ENCODE measurements around the gene RTTN.
"Not testable (repeated sequence)": the region's sequence is repeated elsewhere in the genome, so short reads cannot be mapped to it uniquely, and the experiment has no call there.

Gene RTTN

DNA sequence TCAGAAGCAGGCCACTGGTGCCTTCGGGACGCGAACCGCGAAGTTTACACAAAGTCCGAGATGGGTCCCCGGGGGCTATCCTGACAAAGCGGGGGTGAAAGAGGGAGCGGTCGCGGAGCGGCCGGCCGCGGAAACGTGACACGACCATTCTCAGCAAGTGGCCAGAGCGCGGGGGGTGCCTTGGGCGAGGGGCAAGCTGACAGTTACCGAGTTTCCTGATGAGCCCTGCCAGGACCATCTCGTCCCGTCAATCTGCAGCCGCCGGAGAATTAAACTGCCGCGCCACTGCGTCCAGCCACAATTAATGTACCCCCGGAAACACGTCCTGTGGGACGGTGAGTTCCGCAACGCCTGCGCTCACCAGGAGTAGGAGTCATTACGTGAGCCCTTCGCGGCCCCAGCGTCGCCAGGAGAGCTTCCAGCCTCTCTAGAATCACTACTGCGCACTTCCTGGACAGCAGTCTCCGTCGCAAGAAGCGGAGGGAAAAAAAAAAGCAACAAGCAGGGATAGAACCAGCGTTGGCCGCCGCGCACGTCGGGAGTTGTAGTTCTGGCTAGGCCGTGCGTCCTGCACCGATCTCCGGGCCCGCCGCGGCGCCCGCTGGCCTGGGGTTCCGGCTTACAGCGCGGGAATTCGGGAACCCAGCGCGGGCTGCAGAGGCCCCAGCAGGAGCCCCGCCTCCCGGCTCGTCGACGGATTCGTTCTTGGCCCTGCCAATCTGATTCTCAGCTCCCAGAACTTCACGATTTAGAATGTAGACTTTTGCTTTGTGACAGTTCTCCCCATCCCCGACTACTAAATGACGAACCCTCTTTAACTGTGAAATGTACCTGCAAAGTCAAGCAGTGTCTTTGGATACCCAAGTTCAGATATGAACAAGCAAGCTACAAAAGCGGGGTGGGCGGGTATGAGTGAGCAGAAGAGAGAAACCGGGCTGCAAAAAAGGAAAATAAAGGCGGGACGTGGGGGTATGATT lies at the start of gene RTTN:
RTTN (minus strand) TSS at position 267 of the 977 bp plus-strand sequence; CDS start at position 238, 29 bp downstream.
- peak; percentile 92 for DNase-seq

DNA sequence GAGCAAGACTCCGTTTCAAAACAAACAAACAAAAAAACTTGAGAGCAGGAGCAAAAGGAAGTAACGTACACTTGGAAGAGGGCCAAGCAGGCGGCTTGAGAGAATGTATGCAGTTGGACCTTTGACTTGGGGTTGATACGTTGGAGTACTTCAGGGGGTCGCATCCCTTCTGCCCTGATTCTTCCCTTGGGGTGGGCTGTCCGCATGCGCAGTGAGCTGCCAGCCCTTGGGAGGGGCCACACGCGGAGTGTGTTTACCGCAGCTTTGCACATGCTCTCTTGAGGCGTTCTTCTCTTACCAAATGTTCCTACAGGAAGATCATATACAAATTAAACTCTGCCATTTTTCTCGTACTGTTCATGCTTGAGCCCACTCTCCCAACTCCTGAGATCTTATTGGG lies 45.3 kb upstream of the RTTN start:
- DNase-seq: no peak

GRCh38 chr18:70249861-70250260 lies 44.4 kb upstream of the RTTN start:
- not testable (repeated sequence) for DNase-seq

DNA sequence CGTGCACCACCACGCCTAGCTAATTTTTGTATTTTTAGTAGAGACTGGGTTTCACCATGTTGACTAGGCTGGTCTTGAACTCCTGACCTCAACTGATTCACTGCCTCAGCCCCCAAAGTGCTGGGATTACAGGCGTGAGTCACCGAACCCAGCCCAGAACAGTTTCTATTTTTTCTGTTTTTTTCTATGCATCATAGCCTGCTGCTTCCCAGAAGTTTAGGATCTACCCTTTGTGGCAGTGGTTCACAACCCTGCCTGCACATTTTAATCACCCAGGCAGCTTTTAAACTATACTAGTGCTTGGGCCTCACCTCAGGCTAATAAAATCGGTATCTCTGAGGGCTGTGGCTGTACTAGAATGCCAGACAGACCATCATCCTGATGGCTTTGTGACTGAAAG lies 43.6 kb upstream of the RTTN start:
- DNase-seq: no peak

DNA sequence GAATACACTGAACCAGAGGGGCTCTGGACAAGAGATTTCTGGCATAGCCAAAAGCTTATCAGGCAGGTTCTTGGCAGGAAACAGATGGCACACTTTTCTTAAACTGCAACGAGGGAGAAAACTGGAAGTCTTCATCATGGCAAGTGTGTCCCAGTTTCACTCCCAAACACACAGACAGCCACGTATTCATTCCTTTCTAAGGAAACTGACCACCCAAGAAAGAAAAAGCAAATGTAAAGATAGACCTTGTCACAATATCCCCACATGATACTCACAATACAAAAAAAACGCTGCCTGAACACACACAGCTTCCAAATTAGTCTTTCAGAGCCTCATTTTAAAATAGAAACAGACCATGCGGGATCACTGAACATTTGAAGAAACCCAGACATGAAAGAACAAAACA lies 40.6 kb upstream of the RTTN start:
- no peak for DNase-seq

- no peak for DNase-seq
Measured at GRCh38 chr18:70243131-70243929, 37.8 kb upstream of the RTTN start.

GRCh38 chr18:70236921-70237320 lies 31.4 kb upstream of the RTTN start:
- DNase-seq: not testable (repeated sequence)

GRCh38 chr18:70235478-70235877 lies 30.0 kb upstream of the RTTN start:
- DNase-seq: no peak

- DNase-seq: no peak
Measured at GRCh38 chr18:70234667-70235459, 29.4 kb upstream of the RTTN start.

DNA sequence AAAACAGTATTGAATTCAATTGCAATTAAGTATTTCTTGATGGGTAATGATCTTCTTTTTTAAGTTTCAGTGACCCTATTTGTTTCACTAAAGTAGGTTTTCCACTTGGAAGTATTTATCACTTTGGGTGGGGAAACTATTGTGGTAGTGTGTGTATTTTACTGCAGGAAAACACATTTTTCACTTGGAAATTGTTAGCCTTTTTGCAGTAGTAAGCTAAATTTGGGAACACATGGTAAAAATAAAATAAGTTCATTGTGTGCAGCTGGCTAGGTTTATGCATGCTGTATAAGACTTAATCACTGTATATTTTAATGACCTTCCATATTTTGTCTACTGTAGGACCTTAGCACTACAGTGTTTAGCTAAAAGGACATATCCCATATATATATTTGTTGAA lies 28.5 kb upstream of the RTTN start:
- no peak for DNase-seq

- no peak for DNase-seq
Measured at GRCh38 chr18:70232261-70232660, 26.8 kb upstream of the RTTN start.

- DNase-seq: no peak
Measured at GRCh38 chr18:70229639-70230038, 24.2 kb upstream of the RTTN start.

- DNase-seq: no peak
Measured at GRCh38 chr18:70228536-70228935, 23.0 kb upstream of the RTTN start.

DNA sequence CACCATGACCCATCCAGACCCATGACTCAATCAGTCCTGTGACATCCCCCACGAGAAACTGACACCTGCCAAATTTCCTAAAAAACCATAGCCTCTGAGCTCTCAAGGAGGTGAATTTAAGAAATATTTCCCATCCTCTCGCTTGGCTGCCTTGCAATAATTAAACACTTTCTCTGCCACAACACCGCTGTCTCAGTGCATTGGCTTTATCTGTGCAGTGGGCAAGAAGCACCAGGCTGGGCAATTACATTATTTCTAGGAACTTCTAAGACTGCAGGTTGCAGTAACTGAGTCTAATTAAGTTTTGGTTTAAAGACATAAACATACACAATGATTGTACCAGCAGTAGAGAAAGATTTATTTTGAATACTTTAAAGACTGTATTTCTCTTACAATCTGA lies 22.0 kb upstream of the RTTN start:
- no peak for DNase-seq

DNA sequence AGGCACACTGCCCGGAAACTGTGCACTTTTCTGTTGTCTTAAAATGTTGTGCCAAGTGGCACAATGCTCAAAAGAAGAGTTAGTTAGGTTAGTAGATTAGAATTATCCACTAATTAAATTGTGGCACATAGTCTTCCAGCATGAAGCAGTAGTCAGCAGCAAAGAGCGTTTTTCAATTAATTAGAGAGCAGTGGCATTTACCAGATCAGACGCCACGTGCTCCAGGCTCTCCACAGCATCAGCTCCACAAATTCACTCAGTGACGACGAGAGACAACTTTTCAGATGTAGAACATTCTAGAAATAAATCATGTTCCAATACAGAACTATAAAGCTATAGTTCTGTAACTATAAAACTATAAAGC lies 16.4 kb upstream of the RTTN start:
- DNase-seq: no peak

DNA sequence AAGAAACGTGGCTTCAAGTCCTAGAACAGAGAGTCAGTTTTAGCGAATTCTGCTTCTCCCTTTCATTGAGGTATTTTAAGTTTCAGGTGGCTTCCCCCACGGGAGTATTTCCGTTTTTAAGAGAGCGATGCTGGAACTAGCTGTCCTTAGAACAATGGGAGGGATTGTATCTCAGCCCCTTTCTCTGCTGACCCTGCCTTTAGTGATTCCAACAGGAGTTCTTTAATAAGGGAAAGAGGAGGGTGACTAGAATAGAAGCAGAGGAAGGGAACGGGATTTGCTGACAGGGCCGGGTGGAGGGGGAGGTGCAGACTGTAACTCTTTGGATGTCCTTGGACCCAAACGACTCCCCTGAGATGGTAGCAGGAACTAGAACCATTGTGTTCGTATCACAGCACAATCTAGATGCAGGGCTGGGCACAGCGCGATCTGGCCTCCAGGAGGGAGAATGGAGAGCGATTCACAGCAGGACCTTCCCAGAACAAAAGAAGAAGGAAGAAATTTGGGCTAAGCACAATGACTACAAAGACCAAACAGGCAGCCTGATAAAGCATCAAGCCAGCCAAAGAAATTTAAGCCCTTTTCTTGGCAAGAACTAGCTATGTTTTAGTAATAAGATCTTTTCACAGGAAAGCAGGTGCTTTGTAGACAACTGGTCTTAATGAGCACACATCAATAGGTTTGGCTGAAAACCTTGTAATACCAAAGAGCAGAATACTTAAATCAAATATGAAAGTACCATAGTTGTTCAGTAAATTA lies 15.8 kb upstream of the RTTN start:
- no peak for DNase-seq

DNA sequence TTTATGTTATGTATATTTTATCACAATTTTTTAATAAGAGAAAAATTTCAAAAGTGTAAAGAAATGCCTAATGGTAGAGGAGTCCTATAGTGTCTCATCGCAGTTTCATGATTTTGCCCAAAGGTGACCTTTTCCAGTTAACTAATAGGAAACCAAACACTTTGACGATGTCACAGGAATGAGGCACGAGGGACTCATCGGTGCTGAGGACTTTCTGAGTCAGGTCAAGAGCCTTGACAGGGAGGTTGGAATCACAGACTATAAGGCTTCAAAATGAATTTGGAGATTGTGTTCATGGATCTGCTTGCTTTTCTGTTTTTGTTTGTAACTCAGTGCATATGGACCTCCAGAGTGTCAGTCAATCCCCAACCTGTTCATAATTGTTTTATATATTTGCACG lies 15.1 kb upstream of the RTTN start:
- DNase-seq: no peak

DNA sequence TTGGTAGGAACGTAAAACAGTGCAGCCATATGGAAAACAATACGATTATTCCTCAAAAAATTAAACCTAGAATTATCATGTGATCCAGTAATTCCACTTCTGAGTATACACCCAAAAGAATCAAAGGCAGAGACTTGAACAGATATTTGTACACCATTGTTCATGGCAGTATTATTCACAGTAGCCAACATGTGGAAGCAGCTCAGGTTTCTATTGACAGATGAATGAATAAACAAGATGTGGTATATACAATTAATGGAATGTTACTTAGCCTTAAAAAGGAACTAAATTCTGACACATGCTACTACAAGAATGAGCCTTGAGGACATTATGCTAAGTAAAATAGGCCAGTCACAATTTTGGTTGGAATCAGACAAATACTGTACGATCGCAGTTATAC lies 14.2 kb upstream of the RTTN start:
- no peak for DNase-seq

GRCh38 chr18:70216788-70217187 lies 11.3 kb upstream of the RTTN start:
- DNase-seq: no peak

GRCh38 chr18:70207181-70207580 lies 1.7 kb upstream of the RTTN start:
- DNase-seq: no peak

- DNase-seq: no peak
Measured at GRCh38 chr18:70200286-70200685, 5.2 kb downstream of the RTTN start.

GRCh38 chr18:70197844-70198243 lies 7.6 kb downstream of the RTTN start:
- no peak for DNase-seq

All from stimulated activated CD4-positive, alpha-beta T cell treated with anti-CD3 and anti-CD28 coated beads, Interleukin-4, amount 100 ng/mL, for 24 hours (primary cell).